ENCODE data around the gene MYOD1. TPM values are rescaled to one million over a fixed set of nuclear protein-coding genes. Genes with fewer than 3 reads are reported as not detected.
A peak's percentile ranks its signal among the peaks of the same experiment; 100 is the strongest.

The MYOD1 gene
- total RNA-seq, 1 experiment from 2014 or later, result not detected

GRCh38 chr11:17697175-17697949 is 22.0 kb upstream of the MYOD1 start:
- POLR2A ChIA-PET (ENCODE audit: low non-redundant PET), result no interaction called here

DNA sequence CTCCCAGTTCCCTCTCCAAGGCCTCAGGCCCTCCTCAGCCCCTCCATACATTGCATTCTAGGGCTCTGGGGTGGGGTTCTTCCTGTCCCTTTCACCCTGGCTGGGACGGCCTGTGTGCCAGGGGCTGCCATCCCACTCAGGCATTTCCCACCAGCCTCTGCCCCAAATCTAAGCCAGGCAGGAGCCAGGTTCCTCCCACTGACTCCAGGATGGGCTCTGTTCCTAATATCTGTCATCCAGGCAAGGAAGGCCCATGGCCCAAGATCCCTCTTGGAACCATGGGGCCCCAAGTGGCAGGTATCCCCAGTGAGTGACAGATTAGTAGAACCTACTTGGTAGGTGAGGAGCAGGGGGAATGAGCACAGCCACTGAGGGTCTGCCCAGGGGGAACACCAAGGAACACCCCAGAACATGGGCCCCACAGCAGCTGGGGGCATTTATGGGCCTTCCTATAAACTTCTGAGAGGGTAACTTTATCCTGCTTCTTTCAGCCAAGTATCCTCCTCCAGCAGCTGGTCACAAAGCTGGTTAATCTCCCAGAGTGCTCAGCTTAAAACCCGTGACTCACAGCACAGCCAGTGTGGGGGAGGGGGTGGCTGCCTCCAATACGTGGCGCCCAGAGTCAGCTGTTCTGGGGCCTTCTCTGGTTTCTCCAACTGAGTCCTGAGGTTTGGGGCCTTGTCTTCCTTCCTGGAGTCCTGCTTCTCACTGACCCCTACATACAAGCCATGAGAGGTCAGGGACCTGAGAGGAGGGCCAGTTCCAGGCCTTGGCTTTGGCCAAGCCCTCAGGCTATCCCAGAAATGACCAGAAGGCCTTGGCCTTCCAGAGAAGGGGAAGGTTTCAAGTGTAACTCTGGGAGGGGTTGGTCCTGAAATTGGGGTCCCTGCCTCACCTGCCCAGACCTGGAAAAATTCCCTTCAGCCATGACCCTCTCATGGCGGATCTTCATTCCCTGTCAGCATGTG is 19.9 kb upstream of the MYOD1 start:
- BruUV-seq (replicated peaks), result no TSS peak
- CTCF ChIA-PET, result no interaction called here
- no peak for TF ChIP-seq EZH2 (IDR thresholded peaks at IDR 0.05; ENCODE audit: borderline replicate concordance, low read depth, low read length, poor library complexity, severe bottlenecking)
- TF ChIP-seq, protein P1, sequence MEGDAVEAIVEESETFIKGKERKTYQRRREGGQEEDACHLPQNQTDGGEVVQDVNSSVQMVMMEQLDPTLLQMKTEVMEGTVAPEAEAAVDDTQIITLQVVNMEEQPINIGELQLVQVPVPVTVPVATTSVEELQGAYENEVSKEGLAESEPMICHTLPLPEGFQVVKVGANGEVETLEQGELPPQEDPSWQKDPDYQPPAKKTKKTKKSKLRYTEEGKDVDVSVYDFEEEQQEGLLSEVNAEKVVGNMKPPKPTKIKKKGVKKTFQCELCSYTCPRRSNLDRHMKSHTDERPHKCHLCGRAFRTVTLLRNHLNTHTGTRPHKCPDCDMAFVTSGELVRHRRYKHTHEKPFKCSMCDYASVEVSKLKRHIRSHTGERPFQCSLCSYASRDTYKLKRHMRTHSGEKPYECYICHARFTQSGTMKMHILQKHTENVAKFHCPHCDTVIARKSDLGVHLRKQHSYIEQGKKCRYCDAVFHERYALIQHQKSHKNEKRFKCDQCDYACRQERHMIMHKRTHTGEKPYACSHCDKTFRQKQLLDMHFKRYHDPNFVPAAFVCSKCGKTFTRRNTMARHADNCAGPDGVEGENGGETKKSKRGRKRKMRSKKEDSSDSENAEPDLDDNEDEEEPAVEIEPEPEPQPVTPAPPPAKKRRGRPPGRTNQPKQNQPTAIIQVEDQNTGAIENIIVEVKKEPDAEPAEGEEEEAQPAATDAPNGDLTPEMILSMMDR (conservative IDR thresholded peaks at IDR 0.05; ENCODE audit: low read depth, low read length), result no peak
- POLR2A ChIA-PET (ENCODE audit: low non-redundant PET), result no interaction called here
- H3K4me1 ChIP-seq (ENCODE audit: insufficient read depth, low read length, poor library complexity, severe bottlenecking), result peaks cover 8% of the 10 kb centered on the region
- intact Hi-C loops (cut with micrococcal nuclease; ENCODE audit: unreplicated experiment), result no loop called here
- no peak overlapping the region for H3K4me3 ChIP-seq (ENCODE audit: low read depth, low read length, poor library complexity, severe bottlenecking)
- H3K27ac ChIP-seq (ENCODE audit: low read depth, low read length, poor library complexity, severe bottlenecking), result no peak overlapping the region
- H3K36me3 ChIP-seq (ENCODE audit: insufficient read depth, low read length, poor library complexity, severe bottlenecking), result no peaks in the 10 kb centered on the region
- peaks cover 31% of the 10 kb centered on the region for H3K27me3 ChIP-seq (replicated peaks; ENCODE audit: insufficient read depth, low read depth, low read length, poor library complexity)
- H3K9me3 ChIP-seq (ENCODE audit: low read depth, low read length, poor library complexity, severe bottlenecking), result no peaks in the 10 kb centered on the region
- DNase-seq (ENCODE audit: low spot score), result peak; percentile 52

More at GRCh38 chr11:17697175-17697949, 22.0 kb upstream of the MYOD1 start:
- Histone ChIP-seq H3K4me3 (ENCODE audit: low read depth, low read length, poor library complexity, severe bottlenecking) (no peak overlapping the region), H3K4me1 (ENCODE audit: insufficient read depth, low read length, poor library complexity, severe bottlenecking) (peaks cover 8% of the 10 kb centered on the region), H3K9me3 (ENCODE audit: low read depth, low read length, poor library complexity, severe bottlenecking) (no peaks in the 10 kb centered on the region), H3K36me3 (ENCODE audit: insufficient read depth, low read length, poor library complexity, severe bottlenecking) (no peaks in the 10 kb centered on the region), H3K27me3 (replicated peaks; ENCODE audit: insufficient read depth, low read depth, low read length, poor library complexity) (peaks cover 52% of the 10 kb centered on the region), H3K27ac (ENCODE audit: low read depth, low read length, poor library complexity, severe bottlenecking) (no peak overlapping the region)
- CTCF ChIA-PET, result no interaction called here
- BruUV-seq (replicated peaks), result no TSS peak
- no peak for TF ChIP-seq EZH2 (IDR thresholded peaks at IDR 0.05; ENCODE audit: borderline replicate concordance, low read depth, low read length, poor library complexity, severe bottlenecking)
- TF ChIP-seq, protein P1 (conservative IDR thresholded peaks at IDR 0.05; ENCODE audit: low read depth, low read length), result no peak
- no peak for DNase-seq (ENCODE audit: low spot score)
- intact Hi-C loops (cut with micrococcal nuclease; ENCODE audit: unreplicated experiment), result no loop called here

- intact Hi-C loops (cut with micrococcal nuclease; ENCODE audit: unreplicated experiment), result no loop called here
- no TSS peak for BruUV-seq (replicated peaks)
Observed at GRCh38 chr11:17700991-17701390, 18.4 kb upstream of the MYOD1 start.

More at GRCh38 chr11:17700991-17701390, 18.4 kb upstream of the MYOD1 start:
- ChIA-PET POLR2A (ENCODE audit: low non-redundant PET) (no interaction called here), CTCF (no interaction called here)
- Histone ChIP-seq H3K36me3 (ENCODE audit: insufficient read depth, low read length, poor library complexity, severe bottlenecking) (no peaks in the 10 kb centered on the region), H3K4me3 (ENCODE audit: low read depth, low read length, poor library complexity, severe bottlenecking) (no peak overlapping the region), H3K4me1 (ENCODE audit: insufficient read depth, low read length, poor library complexity, severe bottlenecking) (peaks cover 8% of the 10 kb centered on the region), H3K9me3 (ENCODE audit: low read depth, low read length, poor library complexity, severe bottlenecking) (no peaks in the 10 kb centered on the region), H3K27me3 (replicated peaks; ENCODE audit: insufficient read depth, low read depth, low read length, poor library complexity) (peaks cover 16% of the 10 kb centered on the region), H3K27ac (ENCODE audit: low read depth, low read length, poor library complexity, severe bottlenecking) (no peak overlapping the region)
- TF ChIP-seq, protein P1 (conservative IDR thresholded peaks at IDR 0.05; ENCODE audit: low read depth, low read length), result no peak
- TF ChIP-seq EZH2 (IDR thresholded peaks at IDR 0.05; ENCODE audit: borderline replicate concordance, low read depth, low read length, poor library complexity, severe bottlenecking), result no peak
- no peak for DNase-seq (ENCODE audit: low spot score)
